Suppressor macrophage treated with lipopolysaccharide for 1 hour (primary cell): ENCODE results near the gene SLC39A11.
"Not testable (repeated sequence)": the region's sequence is repeated elsewhere in the genome, so short reads cannot be mapped to it uniquely, and the experiment has no call there.

Source experiments
- DNase-seq, 3 donors: peaks; one replicate each; pipeline ENCODE4 v3.0.0-alpha.2; 2020 to 2022

Gene SLC39A11

DNA sequence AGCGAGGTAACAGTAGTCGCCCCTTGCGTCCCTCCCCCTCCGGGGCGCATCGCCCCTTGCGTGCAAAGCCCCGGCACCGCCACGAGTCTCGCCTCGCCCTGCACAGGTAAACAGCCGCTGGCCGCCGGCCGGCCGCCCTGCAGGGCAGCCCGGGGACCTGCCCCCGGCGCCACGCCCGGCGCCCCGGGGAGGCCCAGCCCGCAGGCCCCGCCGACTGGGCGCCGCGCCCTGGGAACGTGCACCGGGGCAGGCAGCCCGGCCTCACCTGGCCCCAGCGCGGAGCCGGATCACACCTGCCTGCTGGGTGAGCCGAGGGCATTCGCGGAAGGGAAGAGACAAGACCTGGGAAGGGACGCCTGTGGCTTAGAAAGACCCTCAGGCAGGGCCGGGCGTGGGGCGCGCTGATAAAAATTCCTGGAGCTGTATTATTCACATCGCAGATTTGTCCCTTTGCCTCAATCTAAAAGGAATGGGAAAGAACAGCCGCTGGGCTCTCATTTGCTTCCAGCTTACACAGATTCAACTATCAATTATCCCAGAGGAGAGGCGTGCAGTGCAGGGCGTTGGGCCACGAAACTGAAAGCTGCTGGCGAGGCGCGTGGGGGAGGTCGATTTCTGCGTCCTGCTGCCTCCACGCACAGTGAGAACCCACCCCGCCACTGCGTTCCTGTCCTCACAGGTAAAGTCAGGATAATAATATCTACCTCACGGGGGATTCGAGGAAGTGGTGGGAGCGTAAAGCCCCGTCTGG, 451.9 kb downstream of the SLC39A11 start:
- no peak for DNase-seq

DNA sequence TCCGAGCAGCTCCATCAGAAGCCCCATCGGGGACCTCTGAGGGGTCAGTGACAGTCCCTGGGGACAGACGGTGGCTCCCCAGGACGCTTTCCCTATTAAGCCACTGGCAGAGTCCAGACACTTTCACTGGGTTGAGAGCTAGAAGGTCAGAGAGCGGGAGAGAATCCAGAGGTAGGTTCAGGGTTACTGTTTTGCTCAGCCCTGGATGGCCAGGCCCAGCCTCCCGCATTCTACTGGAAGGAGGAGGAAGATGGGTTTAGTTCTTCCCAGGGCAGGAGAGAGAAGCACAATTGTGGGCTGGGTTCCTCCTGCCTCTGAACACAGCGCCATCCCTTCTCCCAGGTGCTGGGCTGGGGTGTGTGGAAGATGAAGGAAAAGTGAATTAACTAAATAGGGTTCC, 452.8 kb downstream of the SLC39A11 start:
- DNase-seq, result no peak

DNA sequence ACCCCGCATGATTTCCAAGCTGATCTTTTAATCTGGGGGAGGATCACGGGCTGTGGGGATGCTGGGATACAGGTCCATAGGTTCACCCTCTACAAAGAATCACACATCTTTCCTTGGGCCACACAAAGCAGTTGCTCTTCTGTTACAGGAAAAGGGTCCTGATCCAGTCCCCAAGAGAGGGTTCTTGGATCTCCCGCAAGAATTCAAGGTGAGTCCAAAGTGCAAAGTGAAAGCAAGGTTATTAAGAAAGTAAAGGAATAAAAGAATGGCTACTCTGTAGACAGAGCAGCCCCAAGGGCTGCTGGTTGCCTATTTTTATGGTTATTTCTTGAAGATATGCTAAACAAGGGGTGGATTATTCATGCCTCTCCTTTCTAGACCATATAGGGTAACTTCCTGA, 453.6 kb downstream of the SLC39A11 start:
- not testable (repeated sequence) for DNase-seq

DNA sequence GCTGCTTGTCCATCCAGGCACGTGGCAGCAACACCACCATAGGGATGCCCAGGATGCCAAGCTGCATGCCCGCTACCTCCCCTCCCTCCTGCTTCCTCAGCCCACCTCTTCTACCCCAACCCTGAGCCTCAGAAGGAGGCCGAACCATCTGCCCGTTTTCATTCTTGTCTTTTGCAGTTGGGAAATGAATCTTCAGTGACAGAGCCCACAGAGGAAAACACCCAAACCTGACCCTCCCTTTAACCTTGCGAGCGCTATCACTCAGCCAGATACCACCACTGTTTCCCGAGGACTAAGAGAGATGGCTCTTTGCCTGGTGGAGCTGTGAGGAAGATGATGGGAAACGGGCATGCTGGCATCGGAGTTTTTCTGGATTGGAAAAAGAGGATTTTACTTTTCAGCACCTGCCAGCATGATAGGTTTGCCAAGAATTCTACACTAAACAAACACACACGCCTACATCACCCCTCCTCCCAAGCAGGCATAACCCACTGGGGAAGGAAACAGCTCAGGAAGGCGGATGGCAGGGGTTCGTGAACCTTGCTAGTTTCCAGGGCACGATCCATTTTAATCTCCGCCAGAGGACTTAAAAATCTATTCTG, 457.4 kb downstream of the SLC39A11 start:
- no peak for DNase-seq

DNA sequence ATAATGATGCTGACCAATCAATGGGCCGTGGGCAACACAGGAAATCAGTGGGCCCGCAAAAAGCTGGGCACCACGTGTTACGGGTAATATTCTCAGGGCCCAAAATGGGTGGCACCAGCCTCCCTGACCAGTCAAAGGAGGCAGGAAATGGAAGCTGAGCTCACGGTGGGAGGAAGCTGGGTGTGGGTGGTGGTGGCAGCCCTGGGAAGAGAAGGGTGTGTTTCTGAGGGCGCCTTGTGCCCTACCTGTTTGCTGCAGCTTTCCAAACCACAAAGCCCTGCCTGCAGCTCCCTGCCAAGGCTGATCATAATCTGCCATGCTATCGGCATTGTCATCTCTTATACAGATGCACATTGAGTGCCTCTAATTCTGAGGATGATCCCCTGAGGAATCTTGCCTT, 457.9 kb downstream of the SLC39A11 start:
- DNase-seq, result no peak

DNA sequence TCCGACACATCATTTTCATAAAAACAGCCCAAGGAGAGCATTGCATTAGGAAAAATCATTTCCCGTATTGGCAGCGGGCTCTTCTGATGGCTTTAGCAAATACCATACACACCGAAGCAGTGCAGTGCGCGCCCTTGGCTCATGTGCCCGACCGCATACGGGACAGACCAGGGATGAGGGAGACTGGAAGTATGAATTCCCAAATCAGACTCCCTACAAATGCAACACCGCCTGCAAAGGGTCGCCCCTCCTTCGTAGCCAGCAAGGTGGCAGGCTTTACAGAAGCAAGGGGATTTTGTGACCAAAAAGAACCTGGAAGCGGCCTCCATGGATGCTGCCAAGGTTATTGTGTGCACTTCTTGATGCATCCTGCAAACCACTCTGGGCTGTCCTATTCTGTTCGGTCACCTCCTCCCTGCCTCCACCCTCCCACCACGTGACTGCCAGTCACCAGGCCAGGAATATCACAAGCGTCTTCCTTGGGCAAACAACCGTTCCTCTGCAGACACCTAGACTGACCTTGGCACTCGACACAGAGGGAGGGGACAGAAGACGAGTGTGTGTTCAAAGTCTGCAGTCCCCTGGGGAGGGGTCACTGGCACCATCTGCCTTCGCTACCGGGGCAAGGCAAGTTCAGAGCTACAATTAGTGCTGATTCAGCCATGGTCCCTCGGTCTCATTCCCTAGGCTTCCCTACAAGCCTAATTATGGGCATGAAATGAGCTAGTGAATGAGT, 460.4 kb downstream of the SLC39A11 start:
- no peak for DNase-seq

DNA sequence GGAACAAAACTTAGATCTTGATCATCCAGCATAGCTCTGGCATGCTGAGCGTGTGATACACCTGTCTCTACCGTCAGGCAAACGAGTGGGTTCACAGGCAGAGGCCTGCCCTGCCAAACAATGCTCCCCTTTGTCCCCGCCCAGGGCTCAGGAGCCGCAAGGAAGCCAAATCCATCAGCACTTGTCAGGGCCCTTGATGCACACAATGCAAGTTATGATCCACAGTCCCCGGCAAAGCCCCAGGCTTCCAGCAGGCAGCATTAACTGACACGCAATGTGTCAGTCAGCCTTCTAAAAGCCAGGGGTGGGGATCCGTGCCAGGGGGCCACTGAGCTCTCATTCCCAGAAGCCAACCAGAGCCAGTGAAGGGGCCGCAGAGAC, 460.9 kb downstream of the SLC39A11 start:
- DNase-seq, result no peak

DNA sequence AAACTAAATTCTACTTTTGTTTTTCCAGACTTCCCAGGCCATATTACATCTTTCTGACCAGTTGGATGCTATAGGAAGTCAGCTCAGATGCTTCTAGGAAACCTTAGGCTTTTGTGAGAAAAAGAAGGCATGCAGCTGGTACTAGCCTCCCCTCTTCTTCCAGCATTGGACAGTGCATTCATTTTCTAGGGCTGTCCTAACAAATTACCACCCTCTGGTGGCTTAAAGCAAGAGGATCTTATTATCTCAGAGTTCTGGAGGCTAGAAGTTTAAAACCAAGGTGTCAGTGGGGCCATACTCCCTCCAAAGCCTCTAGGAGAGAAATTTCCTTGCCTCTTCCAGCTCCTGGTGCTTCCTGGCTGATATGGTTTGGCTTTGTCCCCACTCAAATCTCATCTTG, 467.8 kb downstream of the SLC39A11 start:
- no peak for DNase-seq

DNA sequence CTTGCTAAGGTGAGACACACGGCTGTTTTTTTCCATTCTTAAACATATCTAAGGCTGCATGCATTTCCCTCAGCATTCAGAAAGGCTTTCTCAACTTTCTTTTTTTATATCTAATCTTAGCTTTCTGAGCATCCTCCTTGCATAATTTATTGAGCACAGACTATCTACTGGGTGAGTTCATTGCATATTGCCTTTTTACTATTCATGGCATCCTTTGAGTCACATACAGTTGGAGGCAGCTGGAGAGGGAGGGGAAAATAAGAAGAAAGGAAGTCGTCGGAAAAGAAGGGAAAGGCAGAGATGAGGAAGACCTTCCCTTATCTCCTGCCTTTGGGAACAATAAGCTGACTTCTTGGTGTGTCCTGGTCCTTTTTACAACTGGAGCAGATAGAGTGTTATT, 468.3 kb downstream of the SLC39A11 start:
- DNase-seq, result no peak

DNA sequence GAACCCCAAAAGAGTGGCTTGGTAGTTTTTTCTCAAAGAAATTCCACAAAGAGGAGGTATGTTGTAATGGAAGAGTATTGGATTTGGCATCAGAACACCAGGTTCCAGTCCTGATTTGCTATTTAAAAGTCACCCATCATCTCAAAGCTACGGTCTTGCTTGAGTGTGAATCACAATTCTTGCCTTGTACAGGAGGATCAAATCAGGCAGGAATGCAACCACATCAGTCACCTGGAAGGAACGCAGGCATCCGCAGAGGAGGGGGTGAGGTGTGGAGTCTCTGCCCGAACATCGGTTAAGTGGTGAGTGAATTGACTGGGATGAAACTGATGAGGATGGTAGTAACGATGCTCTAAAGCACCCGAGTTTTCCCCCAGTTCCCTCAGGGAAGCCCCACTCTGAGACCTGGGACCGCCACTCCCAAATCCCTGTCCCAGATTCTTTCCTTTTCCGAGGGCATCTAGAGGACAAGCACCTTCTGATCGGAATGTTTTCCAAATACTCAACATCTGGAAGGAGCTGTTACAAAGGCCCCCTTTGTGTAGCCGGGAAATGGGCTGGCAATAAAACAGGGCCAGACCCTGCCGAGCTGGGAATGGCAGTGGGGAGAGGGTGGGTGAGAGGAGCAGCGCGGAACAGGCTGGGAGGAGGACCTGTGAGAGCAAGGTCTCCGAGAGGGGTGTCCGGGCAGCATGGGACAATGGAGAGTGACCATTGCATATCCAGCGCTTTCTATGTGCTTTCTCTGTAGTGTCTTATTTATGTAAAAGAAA, 469.6 kb downstream of the SLC39A11 start:
- no peak for DNase-seq

DNA sequence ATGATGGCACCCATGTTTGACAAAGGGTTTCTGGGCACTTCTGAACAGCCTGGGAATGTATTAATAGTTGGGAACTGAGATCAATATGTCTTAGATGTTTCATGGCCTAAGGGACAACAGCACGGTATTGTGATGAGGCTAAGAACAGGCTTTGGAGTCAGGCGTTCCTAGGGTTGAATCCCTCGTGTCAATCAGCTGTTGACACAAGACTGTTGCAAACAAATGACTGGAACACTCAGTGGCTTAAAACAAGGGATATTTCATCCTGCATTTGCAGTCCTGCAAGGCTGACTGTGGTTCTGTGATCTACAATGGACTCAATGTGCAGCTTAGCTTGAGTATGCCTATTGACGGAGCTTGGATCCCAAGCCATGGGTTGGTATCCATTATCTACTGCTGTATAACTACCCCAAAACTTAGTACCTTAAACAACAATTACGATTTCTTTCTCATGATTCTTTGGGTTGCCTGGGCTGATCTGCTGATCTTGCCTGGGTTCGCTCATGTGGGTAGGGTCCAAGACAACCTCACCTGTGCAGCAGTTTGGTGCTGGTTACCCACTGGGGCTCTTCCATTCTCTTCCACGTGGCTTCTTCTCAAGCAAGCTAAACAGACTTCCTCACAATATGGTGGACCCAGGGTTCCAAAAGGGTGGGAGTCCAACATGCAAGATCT, 472.4 kb downstream of the SLC39A11 start:
- DNase-seq, result no peak

DNA sequence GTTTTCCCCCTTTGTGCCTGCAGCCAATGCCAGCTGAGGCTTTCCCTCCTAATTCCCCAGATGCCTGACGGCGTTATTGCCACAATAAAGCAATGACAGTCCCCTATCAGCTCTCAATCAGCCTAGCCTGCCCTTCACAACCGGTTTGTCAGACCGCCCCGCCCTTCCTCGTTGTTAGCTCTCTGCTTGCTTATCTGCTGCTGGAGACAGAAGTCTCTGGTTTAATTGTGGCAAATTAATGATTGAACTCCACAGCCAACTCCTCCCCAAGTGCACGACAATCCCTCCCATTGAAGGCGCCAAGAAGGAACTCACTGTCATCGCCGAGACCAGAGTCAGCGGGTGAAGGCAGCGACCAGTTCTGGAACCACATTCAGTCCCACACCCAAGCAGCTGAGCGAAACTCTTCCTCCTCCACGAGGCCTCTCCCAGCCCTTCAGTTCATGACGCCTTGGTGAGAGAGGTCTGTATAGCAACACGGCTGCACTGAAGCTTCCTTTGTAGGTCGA, 474.4 kb downstream of the SLC39A11 start:
- DNase-seq, result peak in 1 of 3 donors; percentile 20

DNA sequence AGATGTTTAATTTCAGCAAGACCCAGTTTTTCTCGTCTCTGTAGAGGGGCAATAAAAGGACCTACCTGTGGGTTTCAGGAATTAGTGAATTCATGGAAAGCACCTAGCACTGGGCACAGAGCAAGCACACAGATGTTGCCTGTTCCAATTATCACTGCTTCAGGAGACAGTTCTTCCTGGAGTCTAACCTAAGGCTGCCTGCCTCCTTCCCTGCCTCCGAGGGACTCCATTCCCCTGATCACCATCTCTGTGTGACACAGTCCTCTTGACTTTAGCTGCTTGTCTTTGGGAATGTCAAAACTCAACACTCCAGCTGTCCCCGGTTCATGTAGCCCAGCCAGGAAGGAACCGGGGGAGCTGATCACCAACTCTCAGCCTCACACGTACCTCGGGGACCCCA, 474.9 kb downstream of the SLC39A11 start:
- DNase-seq, result no peak

DNA sequence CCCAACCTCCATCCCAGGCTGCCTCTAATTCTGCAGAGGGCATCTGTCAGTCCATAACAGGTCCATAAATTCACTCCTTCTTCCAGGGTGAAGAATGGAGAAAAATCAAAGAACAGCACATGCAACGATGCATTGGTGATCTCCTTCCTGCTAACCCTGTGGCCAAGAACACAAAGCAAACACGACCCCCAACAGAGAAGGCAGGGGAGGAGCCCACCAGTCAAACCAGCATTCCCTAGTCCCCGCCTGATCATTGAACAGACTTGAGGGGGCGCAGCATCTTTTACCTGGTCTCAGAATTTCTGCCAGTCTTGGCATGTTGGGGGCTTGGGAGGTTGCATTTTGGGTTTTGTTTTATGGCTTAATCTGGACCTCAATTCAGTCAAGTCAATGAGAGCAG, 476.0 kb downstream of the SLC39A11 start:
- no peak for DNase-seq

DNA sequence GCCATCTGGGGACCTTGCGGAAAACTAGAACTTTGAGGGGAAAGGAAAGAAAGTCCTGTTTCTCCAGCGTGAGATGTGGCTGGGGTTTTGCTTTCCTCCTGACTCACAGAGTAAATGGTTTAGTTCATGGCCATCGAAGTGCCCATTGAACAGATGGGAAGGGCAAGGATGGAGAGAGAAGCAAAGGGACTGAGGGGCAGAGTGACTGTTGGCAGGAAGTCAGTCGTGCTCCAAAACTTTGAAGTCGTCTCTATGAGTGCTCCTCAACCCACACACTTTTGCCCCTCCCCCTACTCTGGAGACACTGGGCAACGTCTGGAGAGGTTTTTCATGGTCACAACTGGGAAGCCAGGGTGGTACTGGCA, 476.9 kb downstream of the SLC39A11 start:
- no peak for DNase-seq

DNA sequence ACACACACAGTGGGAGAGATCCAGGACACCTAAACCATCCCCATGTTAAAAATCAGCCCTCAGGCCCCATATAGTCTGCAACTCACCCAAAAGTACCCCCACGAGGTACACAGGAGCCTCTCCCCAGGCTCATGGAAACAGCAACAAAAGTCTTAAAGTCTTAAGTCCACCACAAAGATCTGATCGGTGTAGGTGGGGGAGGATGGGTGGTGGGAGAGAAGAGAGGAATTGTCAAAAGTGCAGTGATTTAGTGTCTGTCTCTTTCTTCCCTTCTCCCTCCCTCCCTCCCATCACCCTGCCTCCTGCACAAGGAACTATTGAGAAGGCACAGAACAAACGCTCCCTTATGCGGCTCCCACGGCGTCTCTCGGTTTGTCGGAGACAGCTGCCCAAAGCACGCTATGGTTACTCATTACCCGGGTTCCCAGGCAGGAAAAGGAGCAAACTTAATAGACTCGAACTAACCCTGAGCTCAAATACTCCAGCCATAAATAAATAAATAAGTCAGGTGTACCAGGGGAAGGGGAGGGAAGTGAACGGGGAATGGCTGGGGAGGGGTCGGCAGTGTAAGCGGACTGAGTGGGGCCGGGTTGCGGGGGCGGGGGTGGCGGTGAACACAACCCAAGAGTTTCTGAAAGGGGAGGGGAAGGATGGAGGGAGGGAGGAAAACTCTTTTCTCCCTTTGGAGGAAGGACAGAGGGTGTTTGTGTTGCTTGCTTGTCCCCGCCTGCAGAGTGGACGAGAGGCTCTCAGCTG, 477.4 kb downstream of the SLC39A11 start:
- DNase-seq, result peak in 2 of 3 donors; percentile 6 to 25

DNA sequence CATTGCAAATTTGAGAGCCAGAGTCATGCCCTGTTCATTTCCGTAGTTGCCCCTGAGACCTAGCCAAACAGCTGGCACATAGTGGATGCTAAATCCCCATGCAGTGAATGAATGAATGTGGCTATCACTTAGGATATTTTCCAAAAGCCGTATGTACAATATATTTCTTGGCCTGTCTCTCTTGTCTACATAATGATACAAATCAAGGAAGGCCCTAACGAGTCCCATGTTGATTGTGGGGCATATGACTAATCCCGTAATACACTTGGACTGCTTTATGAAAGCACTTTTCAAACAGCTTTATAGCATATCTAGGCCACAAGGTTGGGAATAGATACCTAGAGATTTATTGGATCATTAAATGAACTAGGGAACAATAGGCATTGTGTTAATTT, 478.0 kb downstream of the SLC39A11 start:
- DNase-seq, result no peak

DNA sequence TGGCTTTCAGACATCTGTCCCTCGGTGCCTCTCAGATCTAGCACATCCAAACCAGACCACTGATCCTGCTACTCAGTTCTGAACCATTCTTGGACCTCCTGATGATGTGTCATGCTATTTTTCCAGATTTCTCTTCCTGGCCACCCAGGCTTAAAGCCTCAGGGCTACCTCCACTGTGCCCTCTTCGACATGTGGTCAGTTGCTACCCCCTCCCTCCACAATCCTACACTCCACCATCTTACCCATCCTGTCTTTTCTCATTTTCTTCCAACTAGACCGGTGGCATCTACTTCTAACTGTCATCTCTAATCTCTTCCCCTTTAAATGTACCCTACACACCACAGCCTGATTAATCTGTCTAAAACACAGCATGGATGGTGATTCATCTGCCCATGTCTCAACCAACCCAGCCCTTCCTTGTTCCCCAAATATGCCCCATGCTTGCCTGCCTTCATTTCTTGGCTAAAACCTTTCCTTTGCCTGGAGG, 478.6 kb downstream of the SLC39A11 start:
- peak; percentile 62 to 69 (median 64) for DNase-seq

DNA sequence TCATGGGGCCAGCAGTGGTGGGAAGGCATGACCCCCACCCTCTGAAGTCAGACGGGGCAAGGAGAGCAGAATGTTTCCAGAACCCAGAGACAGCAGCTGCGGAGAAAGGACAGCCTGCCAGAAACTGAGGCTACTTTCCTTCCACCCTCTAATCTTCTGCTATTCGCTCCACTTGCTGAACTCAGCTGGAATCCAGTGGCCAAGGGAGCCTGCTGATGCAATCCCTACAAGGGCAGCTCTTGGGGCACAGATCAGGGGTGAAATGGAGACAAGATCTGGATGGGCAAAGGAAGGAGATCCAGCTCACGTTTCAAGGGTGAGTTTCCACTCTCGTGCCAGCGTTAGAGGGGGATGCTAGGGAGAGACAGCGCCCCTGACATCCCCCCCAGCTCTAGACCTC, 479.1 kb downstream of the SLC39A11 start:
- DNase-seq, result peak in 1 of 3 donors; percentile 13

DNA sequence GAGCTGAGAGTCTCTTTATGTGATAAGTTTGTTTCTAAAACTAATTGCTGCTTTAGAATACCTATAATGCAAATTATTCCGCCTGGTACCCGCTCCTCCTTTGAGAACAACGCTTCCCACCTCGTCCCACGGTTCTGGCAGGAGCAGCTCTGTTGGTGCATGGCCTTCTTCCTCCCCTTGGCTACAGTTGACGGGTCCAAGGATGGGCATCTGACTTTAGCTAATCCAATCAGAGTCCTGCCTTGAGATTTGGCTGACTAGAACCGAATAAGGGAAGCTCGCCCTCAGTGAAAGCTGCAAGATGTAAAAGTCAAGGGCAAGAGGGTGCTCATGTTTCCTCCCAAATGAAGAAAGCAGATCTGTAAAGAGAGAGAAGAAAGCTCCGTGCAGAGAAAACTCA, 481.3 kb downstream of the SLC39A11 start:
- no peak for DNase-seq

DNA sequence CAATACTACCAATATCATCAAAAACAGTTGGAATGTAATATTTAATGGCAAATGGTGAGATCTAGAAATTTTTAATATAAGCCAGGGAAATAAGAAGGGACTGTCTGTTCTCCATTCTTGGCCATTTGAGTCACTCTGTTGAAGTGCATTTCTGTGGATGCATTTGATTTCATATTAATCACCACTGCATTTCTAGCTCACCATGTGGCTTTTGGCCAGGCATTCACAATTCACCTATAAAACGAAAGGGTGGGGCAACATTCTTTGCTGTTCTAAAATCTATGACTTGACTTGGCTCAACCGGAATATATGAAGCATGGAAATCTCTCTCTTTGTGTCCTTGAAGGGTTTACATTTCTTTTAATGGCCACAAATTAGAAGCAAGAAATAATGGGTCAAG, 483.0 kb downstream of the SLC39A11 start:
- DNase-seq, result no peak

DNA sequence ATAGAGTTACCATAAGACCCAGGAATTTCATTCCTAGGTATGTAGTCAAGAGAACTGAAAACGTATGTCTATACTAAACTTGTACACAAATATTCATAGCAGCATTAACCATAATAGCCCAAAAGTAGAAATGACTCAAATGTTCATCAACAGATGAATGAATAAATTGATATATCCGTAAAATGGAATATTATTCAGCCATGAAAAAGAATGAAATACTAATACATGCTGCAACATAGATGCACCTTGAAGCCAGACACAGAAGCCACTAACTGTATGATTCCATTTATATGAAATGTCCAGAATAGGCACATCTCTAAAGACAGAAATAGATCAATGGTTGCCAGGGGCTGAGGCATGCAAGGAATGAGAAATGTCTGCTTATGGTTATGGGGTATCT, 484.1 kb downstream of the SLC39A11 start:
- DNase-seq, result no peak
